Tibial nerve (tissue), 4 donors: Measurements from ENCODE around the gene MCU.

Experiments used
- CTCF ChIP-seq, 5 experiments: fragments of 200-600 bp in 3 of 5; fragments of 450-650 bp in 2 of 5; sonication (generic) in 3 of 5; IDR thresholded peaks; one replicate each; pipeline ENCODE4 v1.5.1; 2016 to 2019; ENCODE audit warnings: antibody characterized with exemption in 5 of 5, mild to moderate bottlenecking in 3 of 5, moderate library complexity in 2 of 5
- EP300 ChIP-seq, 2 donors: sonication (generic); formaldehyde crosslinking; IDR thresholded peaks; one replicate each; pipeline ENCODE4 v1.6.1; 2017; ENCODE audit warnings: antibody characterized with exemption in 2 of 2, mild to moderate bottlenecking in 1 of 2
- POLR2A ChIP-seq, 2 donors: fragments of 450-650 bp; IDR thresholded peaks; one replicate each; pipeline ENCODE4 v1.6.1; 2017; ENCODE audit warnings: antibody characterized with exemption in 2 of 2, mild to moderate bottlenecking in 2 of 2, moderate library complexity in 2 of 2

- TF ChIP-seq CTCF (IDR thresholded peaks at IDR 0.05), result no peak
- TF ChIP-seq POLR2A (IDR thresholded peaks at IDR 0.05), result no peak
- TF ChIP-seq EP300 (IDR thresholded peaks at IDR 0.05), result no peak
Measured at GRCh38 chr10:72818076-72818475, 126.1 kb downstream of the MCU start.
